Measurements from ENCODE around the gene PLXNA2. TPM values are rescaled to one million over a fixed set of nuclear protein-coding genes. Genes with fewer than 3 reads are reported as not detected.

Gene PLXNA2
- total RNA-seq, 1 donor from 2014 or later, result 14.4 TPM

- intact Hi-C loops (cut with DNase I), result no loop called here
- DNase-seq (no peak), ATAC-seq (ENCODE audit: poor library complexity) (no peak)
These were observed 102.5 kb downstream of the PLXNA2 start for GRCh38 chr1:208141610-208142192.

GRCh38 chr1:208139434-208140045, 104.6 kb downstream of the PLXNA2 start:
- no peak for ATAC-seq (ENCODE audit: poor library complexity)
- no peak for DNase-seq
- intact Hi-C loops (cut with DNase I), result no loop called here

- intact Hi-C loops (cut with DNase I), result no loop called here
- DNase-seq, result no peak
- ATAC-seq (ENCODE audit: poor library complexity), result no peak
These were observed 107.0 kb downstream of the PLXNA2 start for GRCh38 chr1:208137193-208137592.

- intact Hi-C loops (cut with DNase I), result no loop called here
- DNase-seq (no peak), ATAC-seq (ENCODE audit: poor library complexity) (no peak)
These were observed 107.6 kb downstream of the PLXNA2 start for GRCh38 chr1:208136459-208137182.

- DNase-seq (no peak), ATAC-seq (ENCODE audit: poor library complexity) (peak; percentile 50)
- intact Hi-C loops (cut with DNase I), result no loop called here
These were observed 108.8 kb downstream of the PLXNA2 start for GRCh38 chr1:208135354-208135753.

- ATAC-seq (ENCODE audit: poor library complexity), result no peak
- intact Hi-C loops (cut with DNase I), result loop anchor here (5.0 kb wide), 1 partner anchor 108 kb away; the partner anchor contains the start of gene PLXNA2
- DNase-seq, result no peak
These were observed 109.7 kb downstream of the PLXNA2 start for GRCh38 chr1:208134491-208134890.

- no peak for ATAC-seq (ENCODE audit: poor library complexity)
- intact Hi-C loops (cut with DNase I), result loop anchor here (5.0 kb wide), 1 partner anchor 109 kb away; the partner anchor contains the start of gene PLXNA2
These were observed 110.8 kb downstream of the PLXNA2 start for GRCh38 chr1:208133355-208133754.

GRCh38 chr1:208132287-208132882, 111.8 kb downstream of the PLXNA2 start:
- ATAC-seq (ENCODE audit: poor library complexity) (peak; percentile 91), DNase-seq (peak; percentile 91)
- intact Hi-C loops (cut with DNase I), result loop anchor here (5.0 kb wide), 1 partner anchor 110 kb away; the partner anchor contains the start of gene PLXNA2

More at GRCh38 chr1:208133355-208133754, 110.8 kb downstream of the PLXNA2 start:
- DNase-seq, result no peak

- DNase-seq (no peak), ATAC-seq (ENCODE audit: poor library complexity) (no peak)
- intact Hi-C loops (cut with DNase I), result loop anchor here (5.0 kb wide), 1 partner anchor 111 kb away; the partner anchor contains the start of gene PLXNA2
These were observed 112.4 kb downstream of the PLXNA2 start for GRCh38 chr1:208131621-208132286.

GRCh38 chr1:208129487-208129886, 114.7 kb downstream of the PLXNA2 start:
- DNase-seq, result no peak
- intact Hi-C loops (cut with DNase I), result no loop called here
- ATAC-seq (ENCODE audit: poor library complexity), result no peak

GRCh38 chr1:208129060-208129459, 115.1 kb downstream of the PLXNA2 start:
- DNase-seq (no peak), ATAC-seq (ENCODE audit: poor library complexity) (no peak)
- intact Hi-C loops (cut with DNase I), result no loop called here

- intact Hi-C loops (cut with DNase I), result no loop called here
- DNase-seq (no peak), ATAC-seq (ENCODE audit: poor library complexity) (no peak)
These were observed 116.2 kb downstream of the PLXNA2 start for GRCh38 chr1:208127792-208128529.

- peak; percentile 48 for ATAC-seq (ENCODE audit: poor library complexity)
These were observed 116.9 kb downstream of the PLXNA2 start for GRCh38 chr1:208127284-208127683.

GRCh38 chr1:208126108-208126507, 118.1 kb downstream of the PLXNA2 start:
- DNase-seq (no peak), ATAC-seq (ENCODE audit: poor library complexity) (no peak)
- intact Hi-C loops (cut with DNase I), result no loop called here

More at GRCh38 chr1:208127284-208127683, 116.9 kb downstream of the PLXNA2 start:
- intact Hi-C loops (cut with DNase I), result no loop called here
- DNase-seq, result no peak

- ATAC-seq (ENCODE audit: poor library complexity) (no peak), DNase-seq (no peak)
- intact Hi-C loops (cut with DNase I), result no loop called here
These were observed 121.4 kb downstream of the PLXNA2 start for GRCh38 chr1:208122612-208123358.

GRCh38 chr1:208121813-208122364, 122.3 kb downstream of the PLXNA2 start:
- intact Hi-C loops (cut with DNase I), result no loop called here
- ATAC-seq (ENCODE audit: poor library complexity) (no peak), DNase-seq (no peak)

GRCh38 chr1:208120431-208120790, 123.8 kb downstream of the PLXNA2 start:
- ATAC-seq (ENCODE audit: poor library complexity) (no peak), DNase-seq (no peak)
- intact Hi-C loops (cut with DNase I), result no loop called here

Measured in Right ventricle myocardium superior (tissue), 1 donor.